Inflammatory macrophage treated with lipopolysaccharide for 4 hours (primary cell): ENCODE measurements around the gene SPPL2B.

Experiments
- DNase-seq: peaks from one replicate; pipeline ENCODE4 v3.0.0-alpha.2; 2020

SPPL2B gene

GRCh38 chr19:2324220-2324948, 4.1 kb upstream of the SPPL2B start:
- no peak for DNase-seq

- no peak for DNase-seq
These were observed 3.0 kb upstream of the SPPL2B start for GRCh38 chr19:2325281-2326046.

GRCh38 chr19:2326699-2327360, 1.7 kb upstream of the SPPL2B start:
- DNase-seq, result no peak

GRCh38 chr19:2327773-2328400, 597 bp upstream of the SPPL2B start:
- peak; percentile 96 for DNase-seq

- no peak for DNase-seq
These were observed 630 bp downstream of the SPPL2B start for GRCh38 chr19:2329149-2329478.

- no peak for DNase-seq
These were observed 1.0 kb downstream of the SPPL2B start for GRCh38 chr19:2329501-2329916.

- no peak for DNase-seq
These were observed 1.8 kb downstream of the SPPL2B start for GRCh38 chr19:2330255-2330631.

- DNase-seq, result no peak
These were observed 2.3 kb downstream of the SPPL2B start for GRCh38 chr19:2330632-2331284.

- DNase-seq, result no peak
These were observed 3.2 kb downstream of the SPPL2B start for GRCh38 chr19:2331601-2332246.

GRCh38 chr19:2332341-2333026, 4.0 kb downstream of the SPPL2B start:
- no peak for DNase-seq

- peak; percentile 33 for DNase-seq
These were observed 4.7 kb downstream of the SPPL2B start for GRCh38 chr19:2333027-2333806.

- peak; percentile 13 for DNase-seq
These were observed 5.3 kb downstream of the SPPL2B start for GRCh38 chr19:2333807-2334211.

GRCh38 chr19:2334426-2334825, 5.9 kb downstream of the SPPL2B start:
- DNase-seq, result no peak

GRCh38 chr19:2334986-2335846, 6.7 kb downstream of the SPPL2B start:
- no peak for DNase-seq

GRCh38 chr19:2335848-2336247, 7.4 kb downstream of the SPPL2B start:
- no peak for DNase-seq

GRCh38 chr19:2336528-2337328, 8.2 kb downstream of the SPPL2B start:
- no peak for DNase-seq

- DNase-seq, result no peak
These were observed 8.8 kb downstream of the SPPL2B start for GRCh38 chr19:2337329-2337707.

- no peak for DNase-seq
These were observed 9.7 kb downstream of the SPPL2B start for GRCh38 chr19:2338055-2338615.
